WTC11 (cell line): Measurements from ENCODE around the gene TCF7. TPM values are rescaled to one million over a fixed set of nuclear protein-coding genes. Genes with fewer than 3 reads are reported as not detected.

Experiments used
- ATAC-seq: fragments of 200-7000 bp; cut with Tn5 transposase; 2 replicates; pipeline ENCODE4 v1.10.0; 2021; ENCODE audit warnings: mild to moderate bottlenecking, moderate library complexity
- CTCF ChIA-PET: fragments of 300-600 bp; sonication (Branson Sonifier 250); formaldehyde crosslinking; loops from one replicate; lab custom pipeline; 2021; ENCODE audit warnings: antibody characterized with exemption; lab: Charles Lee
- POLR2A ChIA-PET: fragments of 350-600 bp; sonication (Branson Sonifier 250); formaldehyde crosslinking; loops from one replicate; lab custom pipeline; 2021; ENCODE audit warnings: antibody characterized with exemption; lab: Charles Lee
- DNase-seq: peaks from one replicate; pipeline ENCODE4 v3.0.0; 2021; ENCODE audit warnings: low spot score
- H3K27ac Mint-ChIP-seq: 2 replicates; pipeline ENCODE4 v1.8.0; 2021; ENCODE audit warnings: mixed read lengths
- H3K27me3 Mint-ChIP-seq: 2 replicates; pipeline ENCODE4 v1.8.0; 2021; ENCODE audit warnings: low read depth, mild to moderate bottlenecking, moderate library complexity, mixed read lengths
- H3K36me3 Mint-ChIP-seq: 2 replicates; pipeline ENCODE4 v1.8.0; 2021; ENCODE audit warnings: mixed read lengths
- H3K4me1 Mint-ChIP-seq: 2 replicates; pipeline ENCODE4 v1.8.0; 2022; ENCODE audit warnings: mixed read lengths
- H3K4me3 Mint-ChIP-seq: 2 replicates; pipeline ENCODE4 v1.8.0; 2021; ENCODE audit warnings: mild to moderate bottlenecking, moderate library complexity, mixed read lengths
- H3K9me3 Mint-ChIP-seq: 2 replicates; pipeline ENCODE4 v1.8.0; 2021; ENCODE audit warnings: mixed read lengths
- NFATC4 ChIP-seq: fragments of 250-450 bp; sonication (Bioruptor Pico); IDR thresholded peaks from 2 replicates; pipeline ENCODE4 v1.9.0; 2021; ENCODE audit warnings: mild to moderate bottlenecking
- PRRX2 ChIP-seq: fragments of 250-450 bp; sonication (Bioruptor Pico); IDR thresholded peaks from 2 replicates; pipeline ENCODE4 v1.8.0; 2021; ENCODE audit warnings: mild to moderate bottlenecking
- SOX15 ChIP-seq: fragments of 250-450 bp; sonication (Bioruptor Pico); IDR thresholded peaks from 2 replicates; pipeline ENCODE4 v1.9.0; 2021; ENCODE audit warnings: mild to moderate bottlenecking
- ZBTB21 ChIP-seq: sonication (generic); formaldehyde crosslinking; IDR thresholded peaks from 2 replicates; pipeline ENCODE4 v1.8.1; 2023; ENCODE audit warnings: mild to moderate bottlenecking, missing genetic modification reagents, borderline replicate concordance
- total RNA-seq: library from RNA; stranded (reverse); gene quantifications from 3 replicates; pipeline ENCODE4 v1.2.3, GENCODE V29; 2021
- TF ChIP-seq, protein P1 (sequence below): sonication (generic); formaldehyde crosslinking; IDR thresholded peaks from 2 replicates; pipeline ENCODE4 v1.8.1; 2023; ENCODE audit warnings: mild to moderate bottlenecking, missing genetic modification reagents, borderline replicate concordance
- TF ChIP-seq, protein P2 (sequence below): sonication (generic); formaldehyde crosslinking; IDR thresholded peaks from 2 replicates; pipeline ENCODE4 v1.8.1; 2022; ENCODE audit warnings: mild to moderate bottlenecking, moderate library complexity, missing genetic modification reagents
- TF ChIP-seq, protein P3 (sequence below): fragments of 200-600 bp; IDR thresholded peaks from 2 replicates; pipeline ENCODE4 v1.8.0; 2022; ENCODE audit warnings: antibody characterized with exemption
- TF ChIP-seq, protein P4 (sequence below): fragments of 250-450 bp; sonication (Bioruptor Pico); IDR thresholded peaks from 2 replicates; pipeline ENCODE4 v1.8.0; 2021; ENCODE audit warnings: mild to moderate bottlenecking
- TF ChIP-seq, protein P5 (sequence below): sonication (generic); formaldehyde crosslinking; IDR thresholded peaks from 2 replicates; pipeline ENCODE4 v1.8.1; 2022; ENCODE audit warnings: low read depth, missing genetic modification reagents, borderline replicate concordance

The TCF7 gene
- total RNA-seq, 1 experiment from 2014 or later: 11.3 TPM

DNA sequence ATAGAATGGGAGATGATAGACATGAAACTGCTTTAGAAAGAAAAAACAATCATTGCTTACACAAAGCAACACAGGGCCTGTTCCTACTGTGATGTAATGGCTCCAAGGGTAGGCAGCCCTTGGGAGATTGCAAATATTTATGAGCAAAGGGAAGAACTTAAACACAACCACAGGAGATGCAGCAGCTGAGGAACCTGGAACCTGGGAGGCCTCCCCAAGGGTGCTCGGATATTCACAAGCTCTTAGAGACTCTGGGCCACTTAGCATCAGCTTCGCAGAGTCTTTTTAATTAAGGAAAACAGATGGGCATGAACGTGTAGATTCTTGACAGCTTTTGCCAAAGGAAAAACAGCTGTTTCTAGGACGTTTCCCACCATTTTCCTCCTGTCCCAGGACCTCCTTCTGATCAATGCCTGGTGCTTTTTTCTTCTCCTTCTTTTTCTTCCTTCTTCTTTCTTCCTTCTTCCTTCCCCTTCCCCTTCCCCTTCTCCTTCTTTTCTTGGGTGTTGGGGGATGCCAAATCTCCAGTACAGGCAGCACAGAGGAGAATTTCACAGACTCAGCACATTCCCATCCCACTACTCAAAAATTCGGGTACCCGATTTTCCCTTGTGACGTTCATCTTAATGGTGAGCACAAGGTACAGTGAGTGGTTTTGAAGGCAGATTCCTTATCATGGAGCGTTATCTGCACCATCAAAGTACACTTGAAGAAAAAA, 28.1 kb upstream of the TCF7 start (continued):
- TF ChIP-seq, protein P1, sequence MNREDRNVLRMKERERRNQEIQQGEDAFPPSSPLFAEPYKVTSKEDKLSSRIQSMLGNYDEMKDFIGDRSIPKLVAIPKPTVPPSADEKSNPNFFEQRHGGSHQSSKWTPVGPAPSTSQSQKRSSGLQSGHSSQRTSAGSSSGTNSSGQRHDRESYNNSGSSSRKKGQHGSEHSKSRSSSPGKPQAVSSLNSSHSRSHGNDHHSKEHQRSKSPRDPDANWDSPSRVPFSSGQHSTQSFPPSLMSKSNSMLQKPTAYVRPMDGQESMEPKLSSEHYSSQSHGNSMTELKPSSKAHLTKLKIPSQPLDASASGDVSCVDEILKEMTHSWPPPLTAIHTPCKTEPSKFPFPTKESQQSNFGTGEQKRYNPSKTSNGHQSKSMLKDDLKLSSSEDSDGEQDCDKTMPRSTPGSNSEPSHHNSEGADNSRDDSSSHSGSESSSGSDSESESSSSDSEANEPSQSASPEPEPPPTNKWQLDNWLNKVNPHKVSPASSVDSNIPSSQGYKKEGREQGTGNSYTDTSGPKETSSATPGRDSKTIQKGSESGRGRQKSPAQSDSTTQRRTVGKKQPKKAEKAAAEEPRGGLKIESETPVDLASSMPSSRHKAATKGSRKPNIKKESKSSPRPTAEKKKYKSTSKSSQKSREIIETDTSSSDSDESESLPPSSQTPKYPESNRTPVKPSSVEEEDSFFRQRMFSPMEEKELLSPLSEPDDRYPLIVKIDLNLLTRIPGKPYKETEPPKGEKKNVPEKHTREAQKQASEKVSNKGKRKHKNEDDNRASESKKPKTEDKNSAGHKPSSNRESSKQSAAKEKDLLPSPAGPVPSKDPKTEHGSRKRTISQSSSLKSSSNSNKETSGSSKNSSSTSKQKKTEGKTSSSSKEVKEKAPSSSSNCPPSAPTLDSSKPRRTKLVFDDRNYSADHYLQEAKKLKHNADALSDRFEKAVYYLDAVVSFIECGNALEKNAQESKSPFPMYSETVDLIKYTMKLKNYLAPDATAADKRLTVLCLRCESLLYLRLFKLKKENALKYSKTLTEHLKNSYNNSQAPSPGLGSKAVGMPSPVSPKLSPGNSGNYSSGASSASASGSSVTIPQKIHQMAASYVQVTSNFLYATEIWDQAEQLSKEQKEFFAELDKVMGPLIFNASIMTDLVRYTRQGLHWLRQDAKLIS (CRISPR knock-in tag): no peak
- TF ChIP-seq, protein P2, sequence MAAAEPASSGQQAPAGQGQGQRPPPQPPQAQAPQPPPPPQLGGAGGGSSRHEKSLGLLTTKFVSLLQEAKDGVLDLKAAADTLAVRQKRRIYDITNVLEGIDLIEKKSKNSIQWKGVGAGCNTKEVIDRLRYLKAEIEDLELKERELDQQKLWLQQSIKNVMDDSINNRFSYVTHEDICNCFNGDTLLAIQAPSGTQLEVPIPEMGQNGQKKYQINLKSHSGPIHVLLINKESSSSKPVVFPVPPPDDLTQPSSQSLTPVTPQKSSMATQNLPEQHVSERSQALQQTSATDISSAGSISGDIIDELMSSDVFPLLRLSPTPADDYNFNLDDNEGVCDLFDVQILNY (CRISPR knock-in tag): no peak
- TF ChIP-seq, all 79 proteins: peak for 0

DNA sequence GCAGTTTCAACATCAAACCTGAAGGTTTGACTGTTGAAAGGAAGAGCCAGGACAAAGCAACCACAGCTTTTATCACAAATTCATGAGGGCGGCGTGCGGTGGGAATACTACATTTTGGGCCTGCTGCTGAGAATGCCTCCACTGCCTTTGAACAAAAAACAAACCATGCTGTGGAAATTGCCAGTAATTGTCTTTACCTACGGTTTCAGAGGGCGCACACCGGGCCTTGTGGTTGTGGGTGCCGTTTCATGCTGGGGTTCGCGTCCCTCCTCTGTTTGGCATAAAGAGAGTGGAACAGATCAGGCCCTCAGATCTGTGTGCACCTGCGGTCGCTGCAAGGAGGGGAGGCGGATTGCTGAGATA, 27.6 kb upstream of the TCF7 start:
- ATAC-seq: no peak
- Mint-ChIP-seq H3K4me3 (no peak overlapping the region), H3K36me3 (no peaks in the 10 kb centered on the region), H3K27me3 (peaks cover 4% of the 10 kb centered on the region; the same call in 1 of the 2 replicates), H3K27ac (no peak overlapping the region), H3K4me1 (peaks cover 6% of the 10 kb centered on the region), H3K9me3 (no peaks in the 10 kb centered on the region)
- ChIA-PET POLR2A (no interaction called here), CTCF (interaction anchor here (2.9 to 3.7 kb wide), 2 partner anchors 14 to 47 kb away, joined by 13 to 19 read pairs; no protein-coding TSS in a partner anchor)
- TF ChIP-seq, protein P3, sequence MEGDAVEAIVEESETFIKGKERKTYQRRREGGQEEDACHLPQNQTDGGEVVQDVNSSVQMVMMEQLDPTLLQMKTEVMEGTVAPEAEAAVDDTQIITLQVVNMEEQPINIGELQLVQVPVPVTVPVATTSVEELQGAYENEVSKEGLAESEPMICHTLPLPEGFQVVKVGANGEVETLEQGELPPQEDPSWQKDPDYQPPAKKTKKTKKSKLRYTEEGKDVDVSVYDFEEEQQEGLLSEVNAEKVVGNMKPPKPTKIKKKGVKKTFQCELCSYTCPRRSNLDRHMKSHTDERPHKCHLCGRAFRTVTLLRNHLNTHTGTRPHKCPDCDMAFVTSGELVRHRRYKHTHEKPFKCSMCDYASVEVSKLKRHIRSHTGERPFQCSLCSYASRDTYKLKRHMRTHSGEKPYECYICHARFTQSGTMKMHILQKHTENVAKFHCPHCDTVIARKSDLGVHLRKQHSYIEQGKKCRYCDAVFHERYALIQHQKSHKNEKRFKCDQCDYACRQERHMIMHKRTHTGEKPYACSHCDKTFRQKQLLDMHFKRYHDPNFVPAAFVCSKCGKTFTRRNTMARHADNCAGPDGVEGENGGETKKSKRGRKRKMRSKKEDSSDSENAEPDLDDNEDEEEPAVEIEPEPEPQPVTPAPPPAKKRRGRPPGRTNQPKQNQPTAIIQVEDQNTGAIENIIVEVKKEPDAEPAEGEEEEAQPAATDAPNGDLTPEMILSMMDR: no peak
- TF ChIP-seq PRRX2: no peak
- DNase-seq: no peak

DNA sequence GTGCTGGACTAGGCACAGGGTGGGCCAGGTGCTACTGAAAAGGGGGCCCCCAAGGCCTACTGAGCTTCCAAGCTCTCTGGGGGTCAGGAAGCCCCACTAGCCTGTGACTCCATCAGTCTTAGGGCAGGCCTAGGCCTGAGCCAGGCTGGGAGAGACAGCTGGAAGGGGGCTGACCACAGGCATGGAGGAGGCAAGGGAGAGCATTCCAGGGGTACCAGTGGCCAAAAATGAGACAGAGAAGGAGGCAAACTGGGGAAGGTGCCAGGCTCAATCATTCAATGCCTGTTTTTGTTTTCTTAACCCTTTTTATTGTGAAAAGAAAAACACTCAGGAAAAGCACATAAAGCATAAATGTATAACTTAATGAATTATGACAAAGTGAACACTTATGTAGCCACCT, 26.2 kb upstream of the TCF7 start:
- CTCF ChIA-PET: interaction anchor here (1.3 to 1.8 kb wide), 3 partner anchors 49 to 57 kb away, joined by 3 to 10 read pairs (median 5); no protein-coding TSS in a partner anchor
- ATAC-seq (no peak), DNase-seq (no peak)
- TF ChIP-seq ZBTB21 (CRISPR knock-in tag) (no peak), NFATC4 (CRISPR knock-in tag) (no peak), SOX15 (no peak)
- TF ChIP-seq, protein P4, sequence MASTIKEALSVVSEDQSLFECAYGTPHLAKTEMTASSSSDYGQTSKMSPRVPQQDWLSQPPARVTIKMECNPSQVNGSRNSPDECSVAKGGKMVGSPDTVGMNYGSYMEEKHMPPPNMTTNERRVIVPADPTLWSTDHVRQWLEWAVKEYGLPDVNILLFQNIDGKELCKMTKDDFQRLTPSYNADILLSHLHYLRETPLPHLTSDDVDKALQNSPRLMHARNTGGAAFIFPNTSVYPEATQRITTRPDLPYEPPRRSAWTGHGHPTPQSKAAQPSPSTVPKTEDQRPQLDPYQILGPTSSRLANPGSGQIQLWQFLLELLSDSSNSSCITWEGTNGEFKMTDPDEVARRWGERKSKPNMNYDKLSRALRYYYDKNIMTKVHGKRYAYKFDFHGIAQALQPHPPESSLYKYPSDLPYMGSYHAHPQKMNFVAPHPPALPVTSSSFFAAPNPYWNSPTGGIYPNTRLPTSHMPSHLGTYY (CRISPR knock-in tag): no peak
- TF ChIP-seq, protein P1 (CRISPR knock-in tag): no peak
- TF ChIP-seq, protein P5, sequence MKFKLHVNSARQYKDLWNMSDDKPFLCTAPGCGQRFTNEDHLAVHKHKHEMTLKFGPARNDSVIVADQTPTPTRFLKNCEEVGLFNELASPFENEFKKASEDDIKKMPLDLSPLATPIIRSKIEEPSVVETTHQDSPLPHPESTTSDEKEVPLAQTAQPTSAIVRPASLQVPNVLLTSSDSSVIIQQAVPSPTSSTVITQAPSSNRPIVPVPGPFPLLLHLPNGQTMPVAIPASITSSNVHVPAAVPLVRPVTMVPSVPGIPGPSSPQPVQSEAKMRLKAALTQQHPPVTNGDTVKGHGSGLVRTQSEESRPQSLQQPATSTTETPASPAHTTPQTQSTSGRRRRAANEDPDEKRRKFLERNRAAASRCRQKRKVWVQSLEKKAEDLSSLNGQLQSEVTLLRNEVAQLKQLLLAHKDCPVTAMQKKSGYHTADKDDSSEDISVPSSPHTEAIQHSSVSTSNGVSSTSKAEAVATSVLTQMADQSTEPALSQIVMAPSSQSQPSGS (CRISPR knock-in tag): no peak
- Mint-ChIP-seq H3K4me1 (peaks cover 9% of the 10 kb centered on the region), H3K27ac (no peak overlapping the region), H3K36me3 (no peaks in the 10 kb centered on the region), H3K27me3 (peaks cover 4% of the 10 kb centered on the region), H3K4me3 (no peak overlapping the region), H3K9me3 (no peaks in the 10 kb centered on the region)
- POLR2A ChIA-PET: no interaction called here
